Measurements from ENCODE around the gene MEAF6.
"Not testable (repeated sequence)": the region's sequence is repeated elsewhere in the genome, so short reads cannot be mapped to it uniquely, and the experiment has no call there.

MEAF6 gene

DNA sequence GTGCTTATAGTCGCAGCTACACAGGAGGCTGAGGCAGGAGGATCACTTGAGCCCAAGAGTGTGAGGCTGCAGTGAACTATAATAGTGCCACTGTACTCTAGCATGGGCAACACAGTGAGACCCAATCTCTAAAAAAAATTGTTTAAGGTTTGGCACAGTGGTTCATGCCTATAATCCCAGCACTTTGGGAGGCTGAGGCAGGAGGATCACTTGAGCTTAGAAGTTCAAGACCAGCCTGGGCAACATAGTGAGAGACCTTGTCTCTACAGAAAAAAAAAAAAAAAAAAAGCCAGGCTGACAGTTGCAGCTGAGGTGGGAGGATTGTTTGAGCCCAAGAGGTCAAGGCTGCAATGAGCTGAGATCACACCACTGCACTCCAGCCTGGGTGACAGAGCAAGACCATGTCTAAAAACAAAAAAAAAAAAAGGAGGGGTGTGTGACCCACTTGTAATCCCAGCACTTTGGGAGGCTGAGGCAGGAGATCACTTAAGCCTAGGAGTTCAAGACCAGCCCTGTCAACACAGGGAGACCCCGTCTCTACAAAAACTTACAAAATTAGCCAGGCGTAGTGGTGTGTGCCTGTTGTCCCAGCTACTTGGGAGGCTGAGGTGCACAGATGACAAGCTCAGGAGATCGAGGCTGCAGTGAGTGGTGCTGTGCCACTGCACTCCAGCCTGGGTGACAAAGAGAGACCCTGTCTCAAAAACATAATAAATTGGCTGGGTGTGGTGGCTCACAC lies 18.0 kb upstream of the MEAF6 start:
- DNase-seq: not testable (repeated sequence)

DNA sequence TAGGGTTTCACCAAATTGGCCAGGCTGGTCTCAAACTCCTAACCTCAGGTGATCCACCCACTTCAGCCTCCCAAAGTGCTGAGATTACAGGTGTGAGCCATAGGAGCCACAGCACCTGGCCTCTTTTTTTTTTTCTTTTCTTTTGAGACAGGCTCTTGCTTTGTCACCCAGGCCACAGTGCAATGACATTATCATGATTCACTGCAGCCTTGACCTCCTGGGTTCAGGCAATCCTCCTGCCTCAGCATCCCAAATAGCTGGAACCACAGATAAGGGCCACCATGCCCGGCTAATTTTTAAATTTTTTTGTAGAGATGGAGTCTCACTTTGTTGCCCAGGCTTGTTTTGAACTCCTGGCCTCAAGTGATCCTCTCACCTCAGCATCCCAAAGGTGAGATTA lies 15.3 kb upstream of the MEAF6 start:
- DNase-seq: not testable (repeated sequence)

DNA sequence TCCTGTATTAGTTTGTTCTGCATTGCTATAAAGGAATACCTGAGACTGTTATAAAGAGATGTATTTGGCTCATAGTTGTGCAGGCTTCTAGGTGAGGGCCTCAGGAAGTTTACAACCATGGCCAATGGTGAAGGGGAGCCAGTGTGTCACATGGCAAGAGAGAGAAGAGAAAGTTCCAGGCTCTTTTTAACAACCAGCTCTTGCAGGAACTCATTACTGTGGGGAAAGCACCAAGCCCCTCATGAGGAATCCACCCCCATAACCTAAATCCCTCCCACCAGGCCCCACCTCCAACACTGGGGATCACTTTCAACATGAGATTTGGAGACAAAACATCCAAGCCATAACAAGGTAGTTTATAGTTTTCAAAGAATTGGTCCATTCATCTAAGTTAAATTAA lies 5.0 kb upstream of the MEAF6 start:
- no peak for DNase-seq

DNA sequence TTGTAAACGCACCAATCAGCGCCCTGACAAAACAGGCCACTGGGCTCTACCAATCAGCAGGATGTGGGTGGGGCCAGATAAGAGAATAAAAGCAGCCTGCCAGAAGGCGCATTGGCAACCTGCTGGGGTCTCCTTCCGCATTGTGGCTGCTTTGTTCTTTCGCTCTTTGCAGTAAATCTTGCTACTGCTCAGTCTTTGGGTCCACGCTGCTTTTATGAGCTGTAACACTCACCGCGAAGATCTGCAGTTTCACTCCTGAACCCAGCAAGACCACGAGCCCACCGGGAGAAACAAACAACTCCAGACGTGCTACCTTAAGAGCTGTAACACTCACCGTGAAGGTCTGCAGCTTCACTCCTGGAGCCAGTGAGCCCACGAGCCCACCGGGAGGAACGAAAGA lies 4.4 kb upstream of the MEAF6 start:
- DNase-seq: not testable (repeated sequence)

DNA sequence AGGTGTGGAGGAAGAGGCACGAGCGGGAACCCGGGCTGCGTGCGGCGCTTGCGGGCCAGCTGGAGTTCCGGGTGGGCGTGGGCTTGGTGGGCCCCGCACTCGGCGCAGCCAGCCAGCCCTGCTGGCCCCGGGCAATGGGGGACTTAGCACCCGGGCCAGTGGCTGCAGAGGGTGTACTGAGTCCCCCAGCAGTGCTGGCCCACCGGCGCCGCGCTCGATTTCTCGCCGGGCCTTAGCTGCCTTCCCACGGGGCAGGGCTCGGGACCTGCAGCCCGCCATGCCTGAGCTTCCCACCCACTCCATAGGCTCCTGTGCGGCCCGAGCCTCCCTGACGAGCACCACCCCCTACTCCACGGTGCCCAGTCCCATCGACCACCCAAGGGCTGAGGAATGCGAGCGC lies 3.7 kb upstream of the MEAF6 start:
- DNase-seq: not testable (repeated sequence)

DNA sequence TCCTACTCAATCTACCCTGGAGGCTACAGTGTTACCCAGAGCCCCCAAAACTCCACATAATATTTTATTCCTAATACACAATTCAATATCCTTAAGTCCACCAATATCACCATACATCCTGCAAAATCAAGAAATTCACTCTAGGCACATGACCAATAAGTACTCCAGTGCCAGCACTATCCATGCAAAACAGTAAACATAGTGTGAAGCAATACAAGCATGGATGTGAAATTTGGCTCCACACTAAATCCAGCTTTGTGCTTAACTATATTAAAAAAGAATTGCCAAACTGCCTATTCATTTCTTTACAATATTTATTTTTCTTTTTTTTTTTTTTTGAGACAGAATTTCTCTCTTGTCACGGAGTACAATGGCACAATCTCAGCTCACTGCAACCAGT lies 3.0 kb upstream of the MEAF6 start:
- no peak for DNase-seq

DNA sequence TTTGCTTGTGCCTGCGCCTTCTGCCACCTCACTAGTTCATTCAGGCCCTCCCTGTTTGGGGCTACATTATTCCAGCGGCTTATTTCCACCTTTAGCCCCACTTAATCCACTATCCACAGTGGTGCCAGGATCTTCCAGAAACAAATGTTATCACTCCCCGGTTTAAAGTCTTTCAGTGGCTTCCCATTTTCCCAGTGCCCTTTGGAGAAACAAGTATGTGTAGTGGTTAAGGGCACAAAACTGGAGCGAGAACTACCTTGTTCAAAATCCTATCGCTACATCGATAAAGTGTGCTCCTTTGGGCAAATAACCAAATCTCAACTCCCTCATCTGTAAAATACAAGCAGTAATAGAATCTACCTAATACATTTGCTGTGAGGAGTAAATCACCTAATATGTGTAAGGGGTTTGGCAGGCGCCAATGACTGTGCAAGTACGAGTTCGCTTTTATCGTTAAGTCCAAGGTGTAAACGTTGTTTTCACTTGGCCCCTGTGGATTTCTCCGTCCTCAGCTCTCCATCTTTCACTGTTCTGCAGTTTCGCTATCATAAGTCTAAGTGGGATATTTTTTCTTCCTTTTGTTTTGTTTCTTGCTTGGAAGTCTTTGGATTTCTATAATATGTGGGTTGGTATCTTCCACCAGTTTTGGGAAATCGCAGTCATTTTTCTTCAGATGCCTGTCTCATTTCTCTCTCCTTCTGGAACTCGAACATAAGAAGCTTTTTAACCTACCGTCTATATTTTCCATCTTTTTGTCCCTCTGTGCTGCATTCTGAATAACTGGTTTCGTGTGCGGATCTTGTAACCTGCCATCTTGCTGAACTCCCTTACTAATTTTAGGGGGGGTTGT lies 844 bp upstream of the MEAF6 start:
- DNase-seq: peak in 1 of 51 donors; percentile 0

DNA sequence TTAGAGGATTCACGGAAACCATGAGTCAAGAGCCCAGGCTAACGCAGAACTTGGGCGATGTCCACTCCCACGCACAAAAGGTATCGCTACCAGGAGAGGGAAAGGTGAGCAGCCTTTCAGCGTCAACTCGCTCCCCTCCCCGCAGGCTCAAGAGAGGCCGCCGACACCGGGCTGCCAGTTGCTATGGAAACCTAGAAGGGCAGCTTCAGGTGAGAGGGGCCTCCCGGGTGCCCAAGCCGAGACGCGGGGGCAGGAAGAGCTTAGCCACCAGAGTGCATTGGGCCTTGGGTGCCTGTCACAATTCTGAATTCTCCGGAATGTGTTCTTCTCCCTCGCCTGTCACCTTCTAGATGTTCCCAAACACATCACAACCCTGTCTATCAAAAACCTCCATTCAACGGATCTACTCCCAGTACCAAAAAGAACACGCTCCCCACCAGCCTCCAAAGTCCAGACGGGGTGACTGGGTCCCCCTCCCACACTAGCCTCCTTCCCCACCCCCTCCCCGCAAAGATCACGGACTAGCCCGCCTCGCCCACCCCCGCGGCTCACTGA lies 694 bp downstream of the MEAF6 start:
- peak in 30 of 51 donors; percentile 1 to 73 (median 24) for DNase-seq

DNA sequence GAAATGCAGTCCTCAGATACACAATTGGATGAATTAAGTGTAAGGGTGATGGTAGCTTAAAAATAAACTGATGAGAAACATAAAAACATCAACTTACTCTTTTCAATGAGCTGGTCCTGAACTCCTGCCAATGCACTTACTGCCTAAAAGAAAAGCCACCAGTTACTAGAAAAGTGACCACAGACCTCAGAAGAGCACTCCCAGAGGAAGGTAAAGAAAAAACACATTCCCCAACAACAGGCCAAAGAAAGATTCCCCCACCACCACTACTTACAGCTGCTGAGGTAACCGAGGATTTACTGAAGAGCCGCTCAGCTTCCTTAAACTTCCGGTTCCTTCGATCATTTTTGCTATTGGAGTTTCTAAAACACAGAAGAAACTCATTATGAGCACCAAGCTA lies 5.4 kb downstream of the MEAF6 start:
- no peak for DNase-seq

DNA sequence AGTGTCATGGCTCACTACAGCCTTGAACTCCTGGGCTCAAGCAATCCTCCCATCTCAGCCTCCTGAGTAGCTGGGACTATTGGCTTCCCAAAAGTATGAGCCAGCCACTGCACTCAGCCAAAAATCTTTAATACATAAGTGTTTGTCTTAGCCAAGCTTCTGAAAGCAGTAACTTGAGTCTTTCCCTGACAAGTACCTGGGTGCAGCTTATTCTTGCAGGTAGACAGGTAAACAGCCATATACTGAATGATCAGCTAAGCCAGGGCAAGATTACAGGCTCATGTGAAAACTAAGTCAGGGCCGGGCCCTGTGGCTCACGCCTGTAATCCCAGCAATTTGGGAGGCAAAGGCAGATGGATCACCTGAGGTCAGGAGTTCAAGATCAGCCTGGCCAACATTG lies 7.8 kb downstream of the MEAF6 start:
- DNase-seq: no peak

DNA sequence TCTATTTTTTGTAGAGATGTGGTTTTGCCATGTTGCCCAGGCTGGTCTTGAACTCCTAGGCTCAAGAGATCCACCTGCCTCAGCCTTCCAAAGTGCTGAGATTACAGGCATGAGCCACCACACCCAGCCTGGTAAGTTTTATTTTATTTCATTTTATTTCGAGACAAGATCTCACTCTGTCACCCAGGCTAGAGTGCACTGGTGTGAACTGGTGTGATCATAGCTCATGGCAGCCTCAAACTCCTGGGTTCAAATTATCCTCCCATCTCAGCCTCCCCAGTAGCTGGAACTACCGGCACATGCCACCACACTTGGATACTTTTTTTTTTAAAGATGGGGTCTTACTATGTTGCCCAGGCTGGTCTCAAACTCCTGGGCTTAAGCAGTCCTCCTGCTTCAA lies 11.8 kb downstream of the MEAF6 start:
- not testable (repeated sequence) for DNase-seq

DNA sequence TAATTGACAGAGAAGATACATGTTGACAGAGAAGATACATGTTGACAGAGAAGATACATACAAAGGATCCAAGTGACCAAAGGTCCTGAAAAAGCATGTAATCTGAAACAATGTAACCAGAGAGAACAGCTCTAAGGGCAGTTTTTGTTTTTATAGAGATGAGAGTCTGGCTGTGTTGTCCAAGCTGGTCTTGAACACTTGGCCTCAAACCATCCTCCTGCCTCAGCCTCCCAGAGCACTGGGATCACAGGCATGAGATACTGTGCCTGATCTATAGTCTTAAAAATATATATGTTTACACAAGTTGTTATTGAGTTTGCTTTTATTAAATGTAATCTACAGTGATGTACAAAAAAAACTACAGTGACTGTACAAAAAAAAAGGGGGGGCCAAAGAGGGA lies 12.5 kb downstream of the MEAF6 start:
- no peak for DNase-seq

DNA sequence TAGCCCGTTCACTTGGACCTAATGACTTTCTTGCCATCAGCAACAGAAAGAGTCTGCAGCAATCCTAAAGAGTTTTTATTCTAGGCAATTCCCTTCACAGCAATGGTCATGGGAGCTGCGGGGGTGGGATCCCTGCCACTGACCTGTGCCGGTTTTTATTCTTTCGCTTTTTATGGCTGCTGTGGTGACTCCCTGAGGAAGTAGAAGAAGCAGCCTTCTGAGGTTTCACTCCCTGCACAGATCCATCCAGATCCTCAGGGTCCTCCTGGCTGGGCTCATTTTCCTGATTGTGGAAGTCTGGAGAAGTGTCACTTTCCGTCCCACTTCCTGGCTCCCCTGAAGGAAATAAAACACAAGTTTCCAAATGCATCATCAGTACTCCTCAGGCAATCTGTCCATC lies 12.9 kb downstream of the MEAF6 start:
- no peak for DNase-seq

DNA sequence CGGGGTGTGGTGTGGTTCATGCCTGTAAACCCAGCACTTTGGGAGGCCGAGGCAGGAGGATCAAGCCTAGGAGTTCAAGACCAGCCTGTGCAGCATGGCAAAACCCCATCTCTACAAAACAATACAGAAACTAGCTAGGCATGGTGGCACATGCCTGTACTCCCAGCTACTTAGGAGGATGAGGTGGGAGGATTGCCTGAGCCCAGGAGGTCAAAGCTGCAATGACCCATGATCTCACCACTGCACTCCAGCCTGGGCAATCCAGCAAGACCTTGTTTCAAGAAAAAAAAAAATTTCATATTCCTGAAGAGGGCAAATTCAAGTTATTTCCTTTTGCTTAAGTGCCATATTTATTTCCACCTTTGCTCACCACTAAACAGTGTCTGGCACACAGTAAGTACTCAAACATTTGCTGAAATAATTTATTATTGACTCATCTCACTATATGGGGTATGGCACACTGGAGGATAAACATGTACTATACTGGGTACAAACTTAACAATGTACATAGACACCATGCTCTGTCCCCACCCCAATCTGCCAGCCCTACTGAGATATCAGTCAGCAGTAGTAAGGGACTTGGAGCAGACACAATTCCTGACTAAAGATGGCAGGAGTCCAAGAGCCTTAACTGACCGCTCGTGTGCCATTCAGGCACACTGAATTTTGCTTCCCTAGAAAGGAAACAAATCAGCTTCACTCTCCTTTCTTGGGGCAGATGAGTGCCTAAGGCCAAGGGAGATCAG lies 15.5 kb downstream of the MEAF6 start:
- peak in 1 of 51 donors; percentile 32 for DNase-seq

DNA sequence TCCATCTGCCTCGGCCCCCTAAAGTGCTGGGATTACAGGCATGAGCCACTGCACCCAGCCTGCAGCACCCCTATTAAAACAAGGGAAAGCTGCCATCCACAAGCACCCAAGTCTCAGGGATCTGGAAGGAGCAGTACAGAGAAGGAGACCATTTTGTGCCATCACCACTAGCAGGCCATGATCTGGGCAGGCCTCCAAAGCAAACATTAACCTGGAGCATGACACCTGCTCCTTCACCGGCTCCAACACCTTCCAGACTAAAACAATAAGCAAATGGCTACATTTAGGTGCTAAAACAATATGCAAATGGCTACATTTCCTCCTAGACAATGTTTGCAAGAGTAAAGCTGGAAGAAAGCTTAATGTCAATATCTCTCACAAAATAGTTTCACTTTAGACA lies 16.7 kb downstream of the MEAF6 start:
- no peak for DNase-seq

DNA sequence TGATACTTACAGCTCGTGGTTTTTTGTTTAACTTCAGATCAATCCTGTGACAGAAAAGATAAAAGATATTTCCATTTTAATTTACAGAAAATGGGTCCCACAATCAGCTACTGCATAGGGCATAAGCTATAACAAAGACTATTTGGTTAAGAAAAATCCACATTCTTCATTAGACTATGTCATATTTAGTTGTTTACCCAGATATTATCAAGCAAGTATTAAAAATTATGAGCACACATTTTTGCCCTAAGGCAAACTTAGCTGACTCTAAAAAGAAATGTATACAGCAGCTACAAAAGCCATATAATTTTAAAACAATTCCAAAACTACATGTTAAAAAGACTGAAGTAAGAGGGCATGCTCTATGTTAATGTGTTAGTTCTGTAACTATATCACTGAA lies 18.7 kb downstream of the MEAF6 start:
- DNase-seq: no peak

DNA sequence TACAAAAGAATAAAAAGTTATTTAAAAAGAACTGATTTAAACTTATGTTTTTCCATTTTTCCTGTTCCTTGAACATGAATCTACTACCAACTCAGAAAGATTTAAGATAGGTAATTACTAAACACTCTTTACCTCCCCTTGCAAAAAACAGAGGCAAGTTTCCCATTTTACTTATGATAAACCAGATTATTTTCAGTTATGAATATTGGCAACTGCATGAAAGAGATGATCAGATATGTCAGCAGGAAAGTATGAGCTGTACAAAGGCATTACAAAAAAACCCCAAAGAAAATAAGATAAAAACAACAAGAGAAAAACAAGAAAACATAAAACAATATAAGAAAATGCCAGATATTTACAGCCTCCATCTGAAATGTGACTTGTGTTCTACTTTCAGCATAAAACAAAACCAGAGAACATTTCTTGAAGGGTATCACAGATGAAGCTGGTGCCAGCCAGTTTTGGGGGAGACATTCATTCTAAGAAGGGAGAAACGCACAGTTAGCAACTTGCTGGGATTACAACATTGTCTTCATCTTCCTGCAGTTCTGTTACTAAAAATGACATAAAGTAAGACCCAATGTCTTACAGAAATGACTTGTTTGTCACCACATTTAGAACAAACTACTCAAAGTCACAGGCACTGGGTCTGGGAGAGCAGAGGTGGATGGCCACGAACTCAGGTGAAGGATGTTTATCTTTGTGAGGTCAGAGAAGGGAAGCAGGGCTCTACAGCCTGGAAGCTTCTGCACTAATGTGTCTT lies 21.0 kb downstream of the MEAF6 start:
- DNase-seq: no peak

DNA sequence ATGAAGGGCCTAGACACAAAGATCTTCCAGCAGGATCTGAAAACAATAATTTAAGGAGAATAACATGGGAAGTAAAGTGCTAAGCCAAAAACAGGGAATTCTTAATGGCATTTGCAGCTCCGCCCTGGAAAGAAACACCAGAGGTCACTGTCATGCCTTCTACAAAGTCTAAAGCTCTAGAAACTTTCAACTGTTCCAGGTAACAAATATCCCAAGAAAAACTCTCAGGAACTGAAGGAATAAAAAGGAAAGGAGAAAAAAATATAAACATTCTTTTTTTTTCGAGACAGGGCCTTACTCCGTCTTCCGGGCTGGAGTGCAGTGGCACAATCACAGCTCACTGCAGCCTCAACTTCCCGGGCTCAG lies 27.0 kb downstream of the MEAF6 start:
- DNase-seq: no peak

DNA sequence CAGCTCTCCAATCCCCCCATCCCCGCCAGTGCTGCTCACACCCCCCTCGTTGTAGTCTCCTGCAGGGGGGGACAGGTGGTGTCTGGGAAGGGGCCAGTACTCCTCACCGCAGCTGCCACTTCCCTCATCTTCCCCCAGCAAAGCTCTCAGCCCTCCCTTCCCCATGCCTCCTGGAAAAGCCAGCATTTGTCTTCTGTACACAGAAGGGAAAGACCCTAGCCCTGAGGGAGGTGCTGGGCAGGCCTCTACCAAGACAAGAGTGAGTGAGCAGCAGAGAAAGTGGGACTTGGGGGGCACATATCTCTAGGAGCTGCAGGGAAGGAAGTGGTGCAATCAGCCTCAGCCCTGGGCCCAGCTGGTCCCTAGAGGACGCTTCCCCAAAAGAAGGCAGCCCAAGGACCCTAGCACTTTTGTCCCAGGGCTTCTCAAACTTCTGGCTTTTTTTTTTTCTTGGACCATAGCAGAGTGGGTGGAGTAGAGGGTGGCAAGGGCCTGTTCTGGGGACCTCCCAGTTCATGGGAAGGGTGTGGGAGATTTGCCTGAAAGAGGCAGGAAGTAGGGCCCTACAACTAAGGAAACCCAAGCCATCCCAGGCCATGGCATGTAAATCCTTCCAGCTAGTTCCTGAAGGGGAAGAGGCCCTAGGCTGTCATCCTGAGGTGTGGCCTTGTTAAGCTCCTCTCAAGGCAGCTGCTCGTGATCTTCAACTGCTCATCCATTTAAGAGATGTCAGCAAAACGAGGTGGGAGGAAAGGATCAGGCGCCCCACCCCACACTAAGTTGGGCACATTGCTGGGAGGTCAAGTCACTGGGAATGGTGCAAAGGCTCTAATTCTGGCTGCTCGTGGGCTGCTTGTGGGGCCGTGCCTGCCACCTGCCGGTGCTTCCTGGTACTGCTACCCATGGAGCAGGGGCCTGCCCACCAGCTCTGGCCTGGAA lies 27.6 kb downstream of the MEAF6 start:
- DNase-seq: peak in 40 of 51 donors; percentile 13 to 80 (median 53)
